Activated T-helper 9 cell treated with anti-CD3 and anti-CD28 coated beads, Interleukin-2, amount 50 U/mL, for 16 hours (primary cell): Measurements from ENCODE around the gene POLA1.

Experiments
- DNase-seq: peaks from one replicate; pipeline ENCODE4 v3.0.0-alpha.2; 2020; ENCODE audit warnings: low read depth

POLA1 gene

DNA sequence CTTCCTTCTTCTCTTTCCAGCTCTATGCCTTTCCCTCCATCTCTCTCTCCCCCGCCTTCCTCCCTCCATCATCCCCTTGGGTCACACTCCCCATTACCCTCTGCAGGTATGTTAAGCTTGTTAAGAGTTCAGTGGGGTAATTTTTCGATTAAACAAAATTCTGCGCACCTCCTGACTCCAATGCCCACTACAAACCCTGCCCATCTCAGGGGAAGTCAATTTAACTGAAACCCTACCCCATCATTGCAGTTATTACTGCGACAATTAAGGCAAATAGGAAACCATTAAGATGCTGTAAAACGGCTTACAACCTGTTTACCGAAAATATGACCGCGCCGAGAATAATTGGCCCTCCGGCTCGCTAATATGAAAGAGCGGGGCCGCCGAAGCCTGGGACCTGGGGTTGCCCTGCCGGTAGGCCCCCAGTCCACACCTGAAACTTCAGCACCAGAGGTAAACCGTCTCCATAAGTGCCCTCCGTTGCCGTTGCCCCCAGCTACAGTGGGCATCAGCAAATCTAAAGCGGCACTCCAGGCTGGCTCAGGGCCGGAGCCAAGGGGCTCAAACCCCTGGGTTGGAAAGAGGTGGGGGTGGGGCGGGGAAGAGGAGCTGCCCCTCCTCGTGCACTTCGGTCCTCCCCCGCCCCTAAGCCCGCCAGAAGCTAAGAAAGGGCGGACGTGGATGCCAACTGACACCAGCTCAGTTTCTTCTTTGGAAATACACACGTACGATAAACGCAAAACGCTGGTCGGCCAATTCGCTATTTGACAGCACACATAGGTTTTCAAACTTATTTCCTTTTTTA, 317.3 kb downstream of the POLA1 start:
- no peak for DNase-seq

DNA sequence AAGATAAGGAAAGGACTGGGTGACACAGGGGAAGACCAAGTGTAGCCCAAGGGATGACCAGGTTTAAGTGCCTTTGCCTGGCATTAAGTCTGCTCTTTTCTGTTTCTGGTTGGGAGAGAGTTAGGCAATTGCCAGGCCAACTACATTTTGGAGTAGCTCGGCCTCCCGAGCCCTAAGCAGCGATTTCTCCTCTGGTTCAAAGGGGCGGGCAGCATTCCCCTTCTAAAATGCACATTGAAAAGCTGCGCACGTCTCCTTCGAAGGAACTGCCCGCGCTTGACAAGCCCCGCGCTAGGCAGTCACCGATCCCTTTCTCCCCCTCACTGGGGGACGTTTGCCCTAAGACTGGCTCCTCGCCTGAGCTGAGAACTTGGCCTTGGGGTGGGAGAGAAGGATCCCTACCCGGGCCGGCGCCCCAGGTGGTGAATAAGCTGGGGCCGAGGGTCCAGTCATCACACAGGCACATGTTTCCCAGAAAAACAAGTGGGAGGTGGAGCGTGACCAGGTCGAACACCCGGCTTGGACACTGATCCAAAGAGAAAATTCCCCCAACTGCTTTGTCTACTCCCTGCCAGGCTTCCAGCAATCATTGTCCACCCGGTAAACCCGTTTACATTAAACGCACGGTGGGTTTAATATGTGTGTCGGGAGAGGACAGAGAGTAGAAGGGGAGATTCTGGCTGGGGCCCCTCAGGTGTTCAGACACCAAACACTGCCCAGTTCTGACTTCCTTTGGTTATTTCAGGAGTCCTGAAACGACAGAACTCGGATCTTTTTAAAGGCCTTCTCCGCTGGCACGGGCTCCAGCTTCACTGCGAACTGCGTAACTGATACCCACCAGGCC, 318.1 kb downstream of the POLA1 start:
- DNase-seq, result no peak

DNA sequence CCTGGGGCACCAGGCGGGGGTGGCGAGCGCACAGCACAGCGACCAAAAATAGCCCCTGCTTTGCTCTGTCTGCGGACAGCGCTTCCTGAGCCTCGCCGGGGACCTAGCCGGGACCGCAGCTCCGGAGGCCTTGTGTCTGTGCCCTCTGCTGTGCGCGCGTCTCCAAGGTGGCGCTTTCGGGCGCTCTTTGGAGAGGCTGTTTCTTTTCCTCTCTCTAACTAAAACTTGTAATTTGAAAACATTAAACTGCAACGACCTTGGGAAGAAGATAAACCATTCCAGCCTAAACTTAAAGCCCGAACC, 318.7 kb downstream of the POLA1 start:
- no peak for DNase-seq

DNA sequence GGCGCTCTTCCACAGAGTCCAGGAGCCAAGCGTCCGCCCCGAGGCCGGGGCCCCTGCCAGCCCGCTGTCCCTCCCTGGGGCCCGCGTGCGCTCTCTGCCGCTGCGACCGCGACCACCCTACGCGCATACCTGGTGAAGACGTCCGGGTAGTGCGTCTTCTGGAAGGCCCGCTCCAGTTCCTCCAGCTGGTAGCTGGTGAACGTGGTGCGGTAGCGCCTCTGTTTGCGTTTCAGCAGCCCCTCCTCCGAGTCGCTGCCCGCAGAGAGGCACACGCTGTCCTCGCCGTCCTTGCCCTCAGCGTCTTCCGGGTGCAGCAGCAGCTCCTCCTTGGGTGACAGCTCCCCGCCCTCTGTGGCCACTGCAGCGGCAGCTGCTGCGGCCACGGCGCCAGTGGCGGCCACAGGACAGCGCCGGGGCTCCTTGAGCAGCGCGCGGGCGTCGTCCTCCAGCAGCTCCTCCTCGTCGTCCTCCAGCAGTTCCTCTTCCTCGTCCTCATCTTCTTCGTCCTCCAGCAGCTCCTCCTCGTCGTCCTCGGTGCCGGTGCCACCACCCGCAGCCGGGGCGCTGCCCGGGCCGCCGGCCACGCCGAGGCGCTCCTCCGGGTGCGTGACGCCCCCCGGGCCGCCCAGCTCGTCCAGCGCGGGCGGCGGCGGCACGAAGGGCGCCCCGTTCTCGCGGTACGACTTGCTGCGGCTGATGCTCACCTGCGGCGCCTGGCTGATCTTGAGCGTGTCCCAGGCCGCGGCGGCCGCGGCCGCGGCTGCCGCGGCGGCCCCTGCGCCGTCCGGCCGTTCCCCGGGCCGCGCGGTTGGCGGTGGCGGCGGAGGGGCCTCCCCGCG, 319.3 kb downstream of the POLA1 start:
- DNase-seq, result no peak

DNA sequence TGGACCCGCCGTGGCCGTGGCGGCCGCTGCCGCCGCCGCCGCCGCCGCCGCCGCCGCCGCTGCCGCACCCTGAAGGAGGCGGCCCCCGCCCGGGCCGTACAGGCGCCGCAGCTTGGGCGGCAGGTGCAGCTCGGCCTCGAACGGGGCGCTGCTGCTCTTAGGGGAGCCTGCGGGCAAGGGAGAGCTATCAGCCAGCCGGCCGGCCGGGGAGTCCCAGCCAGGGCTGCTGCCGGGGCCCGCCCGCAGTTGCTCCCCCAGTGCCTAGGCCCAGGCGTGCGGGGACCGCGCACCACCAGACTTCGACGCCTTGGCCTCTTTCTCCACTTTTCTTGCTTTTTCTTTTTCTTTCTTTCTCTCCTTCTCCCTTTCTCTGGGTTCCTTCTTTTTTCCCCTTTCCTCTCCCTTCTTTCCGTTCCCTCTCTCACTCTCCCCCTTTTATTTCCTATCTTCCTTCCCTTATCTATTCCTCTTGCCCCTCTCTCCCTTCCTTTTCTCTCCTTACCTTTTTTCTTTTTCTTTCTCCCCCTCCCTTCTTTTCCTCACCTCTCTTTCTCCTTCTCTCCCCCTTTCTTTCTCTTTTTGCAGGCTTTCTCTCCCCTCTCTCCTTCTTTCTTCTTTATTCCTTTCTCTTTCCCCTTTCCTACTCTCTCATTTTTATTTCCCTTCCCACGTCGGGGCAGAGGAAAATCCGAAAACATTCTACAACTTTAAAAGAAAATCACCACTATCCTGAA, 320.1 kb downstream of the POLA1 start:
- DNase-seq, result no peak

DNA sequence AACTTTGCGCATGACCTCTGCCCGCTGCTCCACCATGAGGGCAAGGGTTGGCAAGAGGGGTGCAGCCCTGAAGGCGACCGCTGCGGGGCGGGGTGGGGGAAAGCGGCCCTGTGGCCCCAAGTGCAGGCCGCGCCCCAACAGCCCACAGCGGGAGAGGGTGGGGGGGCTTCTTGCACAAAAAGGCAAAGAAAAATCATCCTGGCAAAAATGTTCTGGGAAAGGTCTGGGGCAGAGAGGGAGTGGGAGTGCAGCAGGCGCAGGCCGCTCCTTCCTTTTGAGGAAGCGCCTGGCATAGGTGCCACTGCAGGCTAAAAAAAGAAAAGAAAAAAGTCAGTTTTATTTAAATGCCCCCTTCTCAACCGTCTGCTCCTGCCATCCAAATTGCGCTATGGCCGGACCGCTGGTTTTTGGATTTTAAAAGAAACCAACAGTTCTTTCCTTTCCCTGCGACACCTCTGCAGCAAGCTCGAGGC, 320.7 kb downstream of the POLA1 start:
- DNase-seq, result no peak

DNA sequence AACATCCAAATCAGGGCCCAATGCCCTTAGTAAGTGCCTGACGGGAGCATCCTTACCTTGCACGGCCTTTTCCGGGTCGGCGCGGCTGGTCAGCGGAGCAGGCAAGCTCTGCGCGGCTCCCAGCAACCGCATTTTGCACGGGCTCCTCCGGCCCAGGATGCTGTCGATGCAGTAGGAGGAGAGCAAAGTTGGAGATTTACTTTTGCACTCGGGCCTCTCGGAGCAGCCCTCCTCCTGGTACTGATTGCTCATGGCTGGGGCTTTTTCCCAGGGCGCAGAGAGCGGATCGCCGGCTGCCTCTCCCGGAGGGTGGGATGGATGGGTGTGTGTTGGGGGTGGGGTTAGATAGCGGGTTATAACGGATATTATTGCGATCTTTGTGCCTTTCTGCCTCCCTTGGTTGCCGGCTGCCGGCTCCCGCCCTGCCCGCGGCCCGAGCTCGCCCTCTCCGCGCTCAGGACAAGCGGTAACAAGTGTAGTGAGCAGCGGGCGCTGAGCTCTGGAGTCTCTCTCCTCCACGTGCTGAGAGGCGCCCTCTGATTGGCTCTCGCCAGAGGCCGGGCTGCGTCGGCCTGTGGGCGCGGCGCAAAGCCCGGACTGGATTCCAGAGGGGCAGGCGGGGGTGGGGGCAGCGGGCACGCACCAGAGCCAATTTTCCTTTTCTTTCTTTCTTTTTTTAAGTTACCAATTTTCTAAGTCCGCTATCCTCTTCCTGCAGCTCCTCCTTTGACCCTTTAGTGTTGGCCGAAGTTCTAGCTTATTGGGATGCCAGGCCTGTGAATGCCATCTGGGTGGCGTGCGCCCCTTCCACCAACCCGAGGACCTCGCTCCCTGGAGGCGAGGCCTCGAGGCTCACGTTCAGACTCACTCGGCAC, 322.0 kb downstream of the POLA1 start, which contains the start of gene ARX:
ARX (minus strand) TSS at position 480 of the 875 bp plus-strand sequence; CDS start at position 252, 228 bp downstream.
- no peak for DNase-seq

DNA sequence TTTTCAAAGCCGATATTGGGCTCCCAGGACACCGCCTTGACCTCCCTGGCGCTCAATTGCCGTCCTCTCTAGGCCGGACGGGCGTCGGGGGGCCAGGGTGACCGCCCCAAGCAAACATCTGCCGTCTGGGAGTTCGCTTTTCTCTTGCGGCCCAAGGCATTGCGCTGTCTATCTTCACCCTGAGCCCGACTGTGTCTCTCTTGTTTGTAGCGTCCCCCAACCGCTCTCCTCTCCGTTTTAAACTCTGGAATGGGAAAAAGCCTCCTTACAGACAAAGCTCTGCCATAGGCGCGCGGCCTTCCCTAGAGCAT, 322.6 kb downstream of the POLA1 start:
- DNase-seq, result no peak

DNA sequence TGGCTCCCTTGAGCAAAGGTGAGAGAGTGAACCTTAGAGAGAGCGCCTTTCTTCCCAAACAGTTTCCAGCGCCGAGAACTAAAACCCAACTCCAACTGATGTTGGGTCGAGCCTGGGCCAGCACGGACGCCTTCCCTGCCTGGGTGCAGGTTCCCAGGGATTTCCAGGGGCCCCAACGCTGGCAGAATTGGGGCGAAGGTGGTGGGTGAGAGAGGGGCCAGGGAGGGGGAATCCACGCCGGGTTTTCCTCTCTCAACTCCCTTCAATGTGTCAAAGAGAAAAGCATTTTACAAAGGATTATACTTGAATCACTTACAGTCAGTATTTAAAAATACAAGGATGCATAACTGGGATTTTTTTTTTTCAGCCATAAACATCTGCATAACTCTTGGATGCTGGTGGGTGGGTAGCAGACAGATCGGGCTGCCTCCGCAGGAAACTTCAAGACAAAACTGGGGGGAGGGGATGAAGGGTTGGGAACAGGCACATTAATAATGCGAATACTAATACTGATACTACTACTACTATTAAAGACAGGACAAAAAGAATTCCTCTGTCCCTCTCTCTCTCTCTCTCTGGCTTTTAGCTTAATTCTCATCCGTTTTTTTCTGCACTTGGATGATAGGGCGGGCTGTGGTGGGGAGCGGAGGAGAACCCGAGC, 323.4 kb downstream of the POLA1 start:
- DNase-seq, result no peak

DNA sequence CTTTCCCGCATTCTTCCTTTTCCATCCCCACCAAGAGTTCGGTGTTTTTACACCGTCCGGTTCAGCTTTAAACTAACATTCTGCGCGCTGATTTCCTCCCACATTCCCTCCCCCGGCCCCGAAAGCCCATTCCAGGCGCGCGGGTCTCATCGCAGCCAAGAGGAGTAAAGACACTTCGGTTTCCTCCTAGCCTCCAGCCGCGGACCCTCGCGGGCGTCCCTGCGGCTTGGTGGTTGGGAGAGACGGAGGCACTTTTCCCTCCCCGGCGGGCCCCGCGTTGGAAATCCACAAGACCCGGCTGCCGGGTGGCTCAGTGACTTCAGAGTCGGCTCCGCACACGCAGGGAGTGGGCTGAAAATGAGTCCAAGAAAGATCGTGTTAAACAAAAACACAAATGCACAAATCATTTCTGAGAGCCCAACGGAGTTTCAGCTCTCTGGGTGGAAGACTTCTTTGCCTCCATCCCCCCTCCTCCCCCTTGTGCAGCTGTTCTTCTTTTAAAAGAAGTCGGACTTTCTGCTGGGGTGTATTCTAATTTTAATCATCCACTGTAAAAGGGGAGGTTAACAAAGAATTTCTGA, 324.0 kb downstream of the POLA1 start:
- no peak for DNase-seq

DNA sequence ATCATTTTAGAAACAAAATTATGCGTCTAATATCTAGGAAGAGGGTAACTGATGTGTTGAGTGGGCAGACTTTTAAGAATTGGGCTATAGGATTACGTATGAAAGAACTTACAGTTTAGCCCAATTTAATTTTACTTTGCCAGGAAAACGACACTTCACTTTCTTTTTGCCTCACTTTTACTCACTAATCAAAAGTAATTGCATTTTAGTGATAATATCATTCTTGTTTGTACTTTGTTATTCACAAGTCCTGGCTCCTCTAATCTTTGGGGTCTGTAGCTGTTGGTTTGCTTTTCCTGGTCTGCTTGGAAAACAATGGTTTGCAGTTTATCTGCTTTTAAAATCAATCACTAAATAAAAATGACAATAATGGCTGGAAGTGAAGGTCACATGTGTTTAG, 325.0 kb downstream of the POLA1 start:
- DNase-seq, result no peak

DNA sequence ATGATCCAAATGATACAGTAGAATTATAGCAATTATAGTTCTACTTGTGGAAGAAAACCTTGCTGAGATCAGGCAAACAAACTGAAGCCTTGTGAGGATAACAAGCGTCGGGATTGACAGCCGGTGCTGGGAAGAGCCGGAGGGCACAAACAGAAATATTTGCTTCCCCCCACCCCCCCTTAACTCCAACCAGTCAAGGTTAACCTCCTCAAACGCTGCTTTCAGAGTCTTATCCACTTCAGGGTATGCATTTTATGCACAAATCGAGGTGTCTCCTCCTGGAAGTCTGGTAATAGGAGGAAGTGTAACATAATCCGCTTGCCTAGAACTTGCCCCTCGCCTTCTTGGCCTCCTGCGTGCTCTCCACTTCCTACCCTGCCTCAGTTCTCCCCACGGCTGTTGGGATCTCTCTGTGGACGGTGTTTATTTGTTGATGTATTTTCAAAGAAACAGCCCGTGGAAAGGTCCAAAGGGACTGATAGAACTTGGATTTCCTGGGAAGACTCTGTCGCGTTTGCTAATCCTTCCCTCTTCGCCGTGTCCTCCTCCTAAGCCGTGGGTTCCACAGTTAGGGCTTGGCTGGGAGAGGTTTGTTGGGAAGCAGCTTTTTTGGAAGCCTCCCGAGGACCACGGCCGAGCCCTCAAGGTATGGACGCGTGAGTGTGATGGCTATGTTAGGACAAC, 326.1 kb downstream of the POLA1 start:
- DNase-seq, result no peak

DNA sequence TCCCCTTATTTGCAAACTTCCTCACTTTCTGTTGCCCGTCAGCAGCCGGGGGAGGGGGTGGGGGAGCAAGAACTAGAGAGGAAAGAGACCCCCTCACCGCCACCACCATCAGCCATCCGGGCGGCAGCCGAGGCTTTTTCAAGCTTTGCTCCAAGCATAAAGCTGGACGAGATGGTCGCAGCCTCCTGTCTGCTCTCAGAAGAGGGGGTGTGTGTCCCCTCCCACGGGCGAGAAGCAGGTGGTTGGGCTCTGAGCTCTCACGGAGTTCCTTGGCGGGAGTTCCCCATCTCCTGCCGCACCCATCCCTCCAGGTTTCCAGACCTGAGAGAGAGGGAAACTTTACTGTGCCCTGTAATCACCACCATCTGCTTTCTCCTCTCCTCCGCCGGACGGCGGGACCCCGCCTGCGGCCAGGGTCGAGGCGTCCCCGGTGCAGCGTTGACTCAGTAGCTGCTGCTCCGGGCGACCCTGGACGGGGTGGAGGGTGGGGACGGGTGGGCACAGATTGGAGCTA, 326.7 kb downstream of the POLA1 start:
- no peak for DNase-seq

DNA sequence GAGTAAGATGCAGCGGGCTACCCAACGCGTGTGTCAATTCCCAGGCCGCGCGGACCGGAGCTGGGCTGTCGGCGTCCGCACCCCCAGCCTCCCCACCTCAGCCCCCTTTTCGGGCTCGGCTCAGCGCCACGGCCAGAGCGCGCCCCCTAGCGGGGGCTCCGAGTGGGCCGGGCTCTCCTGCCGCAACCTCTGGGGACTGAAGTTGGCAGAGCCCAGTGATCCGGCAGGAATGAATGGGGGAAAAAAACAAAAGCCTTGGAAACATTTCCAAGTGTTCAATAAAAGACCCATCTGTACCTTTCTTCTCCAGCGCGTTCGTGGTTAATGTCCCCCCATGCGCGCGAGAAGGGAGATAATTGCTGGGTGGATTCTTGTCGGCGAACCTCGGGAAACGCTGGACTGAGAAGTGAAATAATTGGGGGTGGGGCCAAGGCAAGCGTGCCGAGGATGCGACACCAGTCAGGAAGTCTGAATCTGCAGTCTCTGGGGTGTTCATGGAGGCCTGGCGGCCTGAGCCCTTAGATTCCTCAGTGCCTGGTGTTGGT, 327.3 kb downstream of the POLA1 start:
- DNase-seq, result no peak

DNA sequence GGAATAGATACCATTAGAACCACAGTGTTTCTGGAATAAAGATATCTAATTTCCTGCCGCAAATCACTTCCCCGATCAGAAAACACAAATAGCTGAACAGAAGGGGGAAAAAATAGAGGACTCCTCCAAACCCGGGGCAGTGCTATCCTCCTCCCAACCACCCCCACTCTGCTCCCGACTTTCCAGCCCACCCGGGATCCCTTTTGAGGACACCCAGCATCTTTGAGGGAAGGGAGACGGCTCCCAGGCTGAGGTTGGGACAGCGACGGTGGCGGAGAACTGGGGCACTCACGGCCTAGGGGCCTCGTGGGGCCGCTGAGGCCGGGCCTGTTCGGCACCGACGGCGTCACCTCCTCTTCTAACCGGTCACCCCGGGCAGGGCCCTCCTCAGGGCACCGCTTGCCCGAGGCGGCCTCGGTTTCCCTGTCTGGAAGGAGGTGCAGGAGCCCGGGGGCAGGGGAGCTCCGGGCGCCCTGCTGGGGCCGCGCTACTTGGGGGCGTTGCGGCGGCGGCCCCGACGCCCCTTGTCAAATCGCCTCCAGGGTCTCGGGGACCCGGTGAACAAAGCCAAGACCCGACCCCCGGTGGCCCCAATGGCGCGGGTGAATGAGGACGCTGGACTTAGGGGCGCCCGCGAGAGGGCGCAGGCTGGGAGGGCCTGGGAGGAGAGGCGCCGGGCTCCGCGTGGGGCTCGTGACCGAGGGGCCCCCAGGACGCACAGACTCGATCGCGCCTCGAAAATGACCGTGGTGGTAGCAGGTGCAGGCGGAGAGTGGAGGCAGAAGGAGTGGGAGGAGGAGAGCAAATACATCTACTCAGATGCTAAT, 329.0 kb downstream of the POLA1 start:
- DNase-seq, result no peak

DNA sequence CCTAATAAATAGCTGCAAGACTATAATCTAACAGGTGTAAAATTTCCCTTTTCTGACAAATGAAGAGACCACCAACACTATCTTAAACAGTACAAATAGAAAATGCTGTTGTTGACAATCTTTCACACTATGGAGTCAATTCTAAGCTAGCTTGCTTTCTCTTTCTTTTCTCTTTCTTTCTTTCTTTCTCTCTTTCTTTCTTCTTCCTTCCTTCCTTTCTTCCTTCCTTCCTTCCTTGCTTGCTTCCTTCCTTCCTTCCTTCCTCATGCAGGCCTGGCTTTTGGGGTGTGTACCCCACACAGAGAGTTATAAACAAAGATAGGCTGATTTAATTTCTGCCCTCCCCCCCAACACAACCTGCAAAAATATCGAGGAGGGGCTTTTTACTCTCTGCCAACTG, 330.2 kb downstream of the POLA1 start:
- DNase-seq, result no peak

DNA sequence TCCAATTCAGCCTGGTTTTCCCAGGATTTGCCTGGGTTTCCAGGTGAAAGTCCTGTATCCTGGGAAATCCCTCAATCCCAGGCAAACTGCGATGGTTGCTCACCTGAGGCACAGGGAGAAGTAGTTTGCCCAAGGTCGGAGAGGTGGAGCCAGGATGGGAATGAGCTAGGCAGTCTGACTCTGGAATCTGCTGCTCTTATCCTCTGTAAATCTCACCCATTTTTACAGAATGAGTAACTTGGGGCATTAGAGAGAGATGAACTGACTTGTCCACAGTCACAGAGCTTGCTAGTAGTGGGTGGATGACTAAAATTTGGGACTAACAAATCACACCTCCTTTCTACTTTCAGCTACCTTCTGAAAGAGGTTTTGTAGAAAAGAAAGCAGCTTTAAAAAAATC, 331.9 kb downstream of the POLA1 start:
- no peak for DNase-seq

DNA sequence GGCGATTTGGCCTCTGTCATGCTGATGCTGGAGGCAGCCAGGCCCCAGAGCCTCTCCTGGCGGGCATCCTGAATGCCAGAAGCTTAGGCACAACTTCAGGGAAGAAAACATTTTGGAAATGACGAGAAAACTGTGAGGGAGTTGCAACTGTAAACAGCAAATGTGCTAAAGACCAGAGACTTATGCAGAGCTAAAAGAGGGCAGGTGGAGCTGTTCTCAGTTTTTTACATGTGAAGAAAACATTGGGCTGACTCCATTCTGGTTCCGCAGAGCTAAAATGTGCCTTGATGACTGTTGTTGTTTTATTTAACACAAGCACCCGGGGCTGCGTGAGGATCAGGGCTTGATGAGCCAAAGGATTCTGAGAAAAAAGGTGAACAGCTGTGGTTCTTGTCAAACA, 332.9 kb downstream of the POLA1 start:
- DNase-seq, result no peak
